CD4-positive, alpha-beta T cell treated with Interleukin-1 beta for 1 hour (primary cell): Measurements from ENCODE around the gene AP3D1.
"Not testable (repeated sequence)": the region's sequence is repeated elsewhere in the genome, so short reads cannot be mapped to it uniquely, and the experiment has no call there.

Experiments
- DNase-seq, 2 donors: peaks; one replicate each; pipeline ENCODE4 v3.0.0-alpha.2; 2020 to 2022

AP3D1 gene

DNA sequence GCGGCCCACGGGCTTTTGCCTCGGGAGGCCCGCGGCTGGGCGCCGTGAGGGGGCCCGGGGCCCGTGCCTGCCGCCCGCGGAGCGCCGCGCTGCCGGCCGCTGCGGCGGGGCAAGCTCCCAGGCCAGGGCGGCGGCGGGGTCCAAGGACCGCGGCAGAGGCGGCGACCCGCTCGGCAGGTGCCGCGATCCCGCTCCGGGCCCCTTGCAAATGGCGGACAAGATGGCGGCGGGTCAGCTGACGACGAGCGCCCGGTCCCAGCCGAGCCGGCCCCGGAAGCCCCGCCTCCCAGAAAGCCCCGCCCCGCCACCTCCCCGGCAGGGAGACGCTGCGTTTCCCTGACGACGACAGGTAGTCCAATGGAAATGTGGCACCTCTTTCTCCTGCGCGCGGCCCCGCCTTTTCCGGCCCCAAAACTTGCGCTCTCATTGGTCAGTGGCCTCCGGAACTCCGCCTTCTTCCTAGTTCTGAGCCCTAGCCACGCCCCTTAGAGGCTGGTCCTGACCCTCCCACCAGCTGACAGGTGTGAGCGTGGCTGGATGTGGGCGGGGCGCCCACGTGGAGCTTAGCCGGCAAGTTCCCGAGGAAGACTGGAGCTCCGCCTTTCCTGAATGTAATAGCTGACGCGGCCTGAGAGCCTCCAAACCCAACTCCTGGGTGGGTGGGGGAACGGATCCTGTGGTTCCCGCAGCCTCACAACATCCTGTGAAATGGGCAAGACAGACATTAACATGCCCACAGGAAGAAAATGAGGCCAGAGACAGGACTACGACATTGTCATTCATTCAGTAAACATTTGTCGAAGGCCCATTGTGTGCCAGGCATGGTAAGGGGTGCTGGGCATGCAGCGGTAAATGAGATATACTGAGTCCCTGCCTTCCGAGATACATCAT lies at the start of gene AP3D1:
Gene AP3D1 (minus strand): TSS at position 228 of the 891 bp plus-strand sequence. CDS start 232 bp downstream, outside the sequence.
- peak; percentile 100 for DNase-seq

DNA sequence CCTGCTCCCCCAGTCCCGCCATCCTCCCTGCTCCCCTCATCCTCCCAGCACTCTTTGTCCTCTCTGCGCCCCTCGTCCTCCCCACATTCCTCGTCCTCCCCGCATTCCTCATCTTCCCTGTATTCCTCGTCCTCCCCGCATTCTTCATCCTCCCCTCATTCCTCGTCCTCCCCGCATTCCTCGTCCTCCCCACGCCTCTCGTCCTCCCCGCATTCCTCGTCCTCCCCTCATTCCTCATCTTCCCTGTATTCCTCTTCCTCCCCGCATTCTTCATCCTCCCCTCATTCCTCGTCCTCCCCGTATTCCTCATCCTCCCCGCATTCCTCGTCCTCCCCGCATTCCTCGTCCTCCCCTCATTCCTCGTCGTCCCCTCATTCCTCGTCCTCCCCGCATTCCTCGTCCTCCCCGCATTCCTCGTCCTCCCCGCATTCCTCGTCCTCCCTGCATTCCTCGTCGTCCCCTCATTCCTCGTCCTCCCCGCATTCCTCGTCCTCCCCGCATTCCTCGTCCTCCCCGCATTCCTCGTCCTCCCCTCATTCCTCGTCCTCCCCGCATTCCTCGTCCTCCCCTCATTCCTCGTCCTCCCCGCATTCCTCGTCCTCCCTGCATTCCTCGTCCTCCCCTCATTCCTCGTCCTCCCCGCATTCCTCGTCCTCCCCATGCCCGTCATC lies 49.4 kb upstream of the AP3D1 start:
- DNase-seq = not testable (repeated sequence)

DNA sequence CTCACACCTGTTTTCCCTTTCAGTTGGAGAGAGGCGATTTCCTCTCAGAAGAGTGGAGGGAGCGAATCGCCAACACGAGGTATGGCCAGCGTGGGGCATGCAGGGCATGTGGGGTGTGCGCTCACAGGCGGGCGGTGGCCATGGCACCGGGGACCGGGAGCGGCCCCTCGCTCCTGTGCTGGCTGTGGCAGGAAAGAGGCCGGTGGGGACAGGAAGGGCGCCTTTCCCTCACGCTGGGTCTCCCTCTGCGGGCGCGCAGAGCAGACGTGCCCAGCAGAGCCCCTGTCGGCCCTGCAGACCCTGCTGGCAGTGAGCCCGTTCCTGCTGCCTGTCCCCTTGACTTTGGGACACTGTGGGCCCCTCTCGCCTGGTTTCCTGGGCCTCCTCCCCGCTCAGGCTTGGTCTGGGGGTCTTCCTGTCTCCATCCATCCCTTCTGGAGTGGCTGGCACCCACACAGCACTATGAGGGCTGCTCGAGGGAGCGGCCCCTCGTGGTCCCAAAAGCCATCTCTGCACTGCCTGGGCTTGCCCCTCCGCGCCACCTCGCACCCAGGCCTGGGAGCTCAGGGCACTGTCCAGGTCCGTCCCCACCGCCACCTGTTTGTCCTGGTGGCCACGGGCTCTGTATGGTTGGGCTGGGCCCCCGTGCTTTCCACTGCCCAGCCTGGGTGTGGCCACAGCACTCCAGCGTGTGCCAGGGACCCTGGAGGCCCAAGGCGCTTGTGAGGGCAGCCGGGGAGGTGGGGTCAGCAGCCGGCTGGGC lies 48.7 kb upstream of the AP3D1 start:
- DNase-seq = no peak

DNA sequence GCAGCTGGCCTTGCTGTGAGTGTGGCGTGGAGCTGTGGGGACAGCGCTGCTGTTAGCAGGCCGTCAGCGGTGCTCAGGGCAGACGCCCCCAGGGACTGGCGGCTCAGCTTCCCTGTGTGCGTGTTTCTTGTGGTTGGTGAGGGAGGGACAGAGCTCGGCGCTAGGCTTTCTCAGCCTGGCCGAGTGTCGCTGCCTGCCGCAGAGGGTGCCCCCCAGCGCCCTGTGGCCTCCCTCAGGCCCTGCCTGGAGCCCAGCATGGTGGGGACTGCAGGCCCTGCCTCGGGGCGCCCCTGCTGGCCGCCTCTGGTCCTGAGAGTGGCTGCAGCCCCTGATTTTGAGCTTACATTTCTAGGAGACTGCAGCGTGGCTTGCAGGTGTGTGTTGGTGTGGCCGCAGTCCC lies 47.8 kb upstream of the AP3D1 start:
- no peak for DNase-seq

DNA sequence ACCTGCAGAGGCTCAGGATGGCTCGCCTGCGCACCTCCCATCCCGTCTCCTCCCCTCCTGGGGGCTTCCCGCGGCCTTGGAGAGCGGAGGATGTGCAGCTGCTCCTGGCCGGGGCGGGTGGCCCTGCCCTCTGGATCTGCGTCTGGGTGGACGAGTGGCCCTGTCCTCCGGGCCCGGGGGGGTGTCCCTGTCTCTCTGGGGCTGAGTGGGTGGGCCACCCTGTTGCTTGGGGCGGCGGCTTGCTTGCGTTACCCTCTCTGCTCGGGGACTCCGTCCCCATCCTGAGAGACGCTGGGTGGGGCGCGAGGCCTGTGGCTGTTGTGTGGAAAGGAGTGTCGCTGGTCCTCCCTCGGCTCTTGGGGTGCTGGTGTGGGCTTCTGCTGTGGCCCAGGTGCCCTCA lies 47.0 kb upstream of the AP3D1 start:
- DNase-seq = no peak

DNA sequence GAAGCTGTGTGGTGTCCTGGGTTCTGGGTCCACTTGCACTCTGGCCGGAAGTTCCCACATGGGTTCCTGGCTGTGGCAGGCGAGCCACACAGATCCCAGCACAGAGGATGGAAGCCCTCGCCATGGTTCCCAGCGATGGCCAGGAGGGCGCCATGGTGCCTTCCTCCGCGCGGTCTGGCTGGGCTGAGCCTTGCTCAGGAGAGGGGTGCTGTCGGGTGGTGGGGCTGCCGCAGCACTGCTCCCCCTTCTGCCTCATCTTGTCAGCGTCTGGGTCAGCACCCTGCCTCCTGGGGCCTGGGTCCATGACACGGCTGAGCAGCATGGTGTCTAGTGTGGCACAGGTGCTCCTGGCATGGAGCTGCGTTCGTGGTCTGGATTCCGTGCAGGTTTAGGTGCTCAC lies 45.9 kb upstream of the AP3D1 start:
- DNase-seq = no peak

DNA sequence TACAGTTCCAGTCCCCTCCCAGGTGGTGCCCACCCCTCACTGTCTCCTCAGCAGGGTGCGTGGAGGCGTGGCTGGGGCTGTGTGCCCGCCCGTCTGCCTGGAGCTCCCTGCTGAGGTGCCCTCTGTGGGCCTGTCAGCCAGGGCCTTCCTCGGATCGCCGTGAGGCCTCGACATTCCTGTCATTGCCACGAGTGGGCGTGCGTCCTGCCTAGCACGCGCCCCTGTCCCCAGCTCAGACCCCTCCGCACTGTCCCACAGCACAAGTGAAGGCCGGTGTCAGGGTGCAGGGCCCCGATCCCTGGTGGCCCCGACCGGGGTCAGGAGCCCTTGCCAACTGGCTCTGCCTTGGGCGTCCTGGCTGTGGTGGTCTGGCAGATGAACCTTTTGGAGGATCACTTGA lies 44.5 kb upstream of the AP3D1 start:
- DNase-seq = no peak

DNA sequence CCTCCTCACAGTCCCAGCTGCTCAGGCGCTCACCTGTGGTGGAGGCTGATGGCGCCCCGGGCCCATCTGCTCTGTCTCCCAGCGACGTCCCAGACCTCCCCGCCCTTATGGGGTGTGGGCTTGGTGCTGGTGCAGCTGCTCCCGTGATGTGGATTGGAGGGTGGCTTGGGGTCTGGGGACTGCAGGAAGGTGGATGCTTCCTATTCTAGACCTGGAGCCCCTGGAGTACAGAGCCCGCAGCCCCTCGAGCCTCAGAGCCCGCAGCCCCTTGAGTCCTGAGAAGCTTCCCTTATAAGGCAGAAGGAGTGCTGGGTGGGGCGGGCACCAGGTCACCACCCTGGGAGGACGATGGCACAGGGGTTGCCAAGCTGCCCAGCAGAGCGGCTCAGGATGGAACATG lies 44.0 kb upstream of the AP3D1 start:
- no peak for DNase-seq

DNA sequence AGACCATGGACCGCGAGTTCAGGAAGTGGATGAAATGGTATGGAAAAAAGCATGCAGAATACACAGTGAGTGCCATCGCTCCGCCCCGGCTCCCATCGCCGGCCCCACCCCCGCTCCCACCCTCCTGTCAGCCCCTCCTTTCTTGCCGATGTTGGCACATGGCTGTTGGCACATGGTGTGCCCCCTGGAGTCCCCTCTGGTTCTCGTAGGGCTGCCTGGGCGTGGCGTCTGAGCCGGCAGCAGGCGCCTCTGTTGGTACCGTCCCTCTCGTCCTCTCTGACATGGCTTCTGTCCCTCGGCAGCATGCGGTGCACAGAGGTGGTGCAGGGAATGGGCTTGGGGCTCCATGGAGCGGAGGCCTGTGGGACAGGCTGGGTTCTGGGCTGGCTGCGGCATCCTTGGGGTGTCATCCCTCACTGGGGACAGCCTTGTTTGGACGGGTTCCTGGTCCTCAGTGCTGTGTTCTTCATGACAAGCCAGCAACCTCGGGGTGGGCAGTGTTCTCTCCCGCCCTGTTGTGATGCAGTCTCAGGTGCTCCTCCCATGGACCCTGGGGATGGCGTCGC lies 43.2 kb upstream of the AP3D1 start:
- no peak for DNase-seq

DNA sequence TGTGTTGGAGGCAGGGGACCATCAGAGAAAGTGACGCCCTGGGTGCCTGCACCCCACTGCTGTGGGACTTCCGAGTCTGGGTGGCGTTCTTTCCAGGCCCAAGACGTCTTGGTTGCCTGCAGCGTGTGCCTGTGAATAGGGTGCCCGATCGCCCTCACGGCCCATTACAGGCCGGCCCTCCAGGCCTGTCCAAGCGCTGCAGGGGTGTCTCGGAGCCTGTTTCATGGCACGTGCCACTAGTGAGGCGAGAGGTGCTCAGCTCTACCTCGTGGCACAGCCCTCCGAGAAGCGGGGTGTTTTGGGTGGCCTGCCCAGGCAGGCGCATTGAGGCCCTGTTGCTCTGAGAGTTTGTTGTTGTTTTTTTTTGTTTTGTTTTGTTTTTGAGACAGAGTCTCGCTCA lies 42.4 kb upstream of the AP3D1 start:
- no peak for DNase-seq

DNA sequence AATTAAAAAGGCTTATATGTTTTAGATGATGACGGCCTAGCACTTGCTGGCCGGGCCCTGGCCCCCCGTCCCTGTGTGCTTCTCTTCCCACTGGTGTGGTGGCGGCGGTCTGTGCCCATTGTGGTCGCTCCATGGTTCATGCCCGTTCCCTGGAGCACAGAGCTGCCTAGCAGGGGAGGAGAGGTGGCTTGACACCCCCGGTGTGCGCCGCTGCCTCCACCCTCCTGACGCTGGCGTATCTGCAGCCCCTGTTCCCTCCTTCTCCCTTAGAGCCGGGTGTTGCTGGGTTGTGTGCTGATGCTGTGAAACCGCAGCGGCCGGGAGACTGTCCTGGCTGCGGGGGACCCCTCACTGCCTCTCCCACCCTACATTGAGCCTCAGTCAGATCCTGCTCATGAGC lies 41.5 kb upstream of the AP3D1 start:
- no peak for DNase-seq

DNA sequence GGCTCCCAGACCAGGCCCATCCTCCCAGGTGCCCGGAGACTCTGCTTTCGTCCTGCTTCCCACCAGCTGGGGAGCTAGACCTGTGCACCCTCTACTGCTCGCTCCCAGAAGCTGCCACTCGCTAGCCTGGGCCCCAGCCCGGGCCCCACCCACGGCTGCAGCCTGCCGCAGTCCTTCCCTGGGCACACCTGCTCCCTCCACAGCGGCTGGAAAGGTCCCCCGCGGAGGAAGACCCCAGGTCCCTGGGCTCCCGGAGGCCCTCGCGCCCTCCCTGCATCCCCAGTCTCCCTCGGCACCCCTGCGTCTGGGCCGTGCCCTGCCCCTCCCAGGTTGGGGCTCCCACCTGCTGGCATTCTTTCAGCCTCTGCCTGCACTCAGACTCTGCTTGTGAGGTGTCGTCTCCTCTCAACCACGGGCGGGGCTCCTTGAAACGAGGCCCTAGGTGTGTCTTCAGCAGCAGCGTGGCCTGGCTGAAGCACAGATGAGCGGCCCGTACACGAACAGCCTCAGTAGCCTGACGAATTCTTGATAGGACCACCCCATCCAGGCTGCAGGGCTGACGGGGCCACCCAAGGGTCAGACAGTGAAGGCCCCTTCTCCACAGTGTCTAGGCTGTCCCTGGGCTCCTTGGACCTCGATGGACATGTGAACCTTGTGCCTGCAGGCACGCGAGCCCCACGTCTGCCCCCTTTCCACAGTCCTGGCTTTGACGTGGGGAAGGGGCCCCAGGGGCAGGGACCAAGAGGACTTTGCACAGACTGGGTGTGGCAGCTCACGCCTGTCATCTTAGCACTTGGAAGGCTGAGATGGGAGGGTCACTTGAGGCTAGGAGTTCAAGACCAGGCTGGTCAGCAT lies 40.3 kb upstream of the AP3D1 start:
- DNase-seq = no peak

DNA sequence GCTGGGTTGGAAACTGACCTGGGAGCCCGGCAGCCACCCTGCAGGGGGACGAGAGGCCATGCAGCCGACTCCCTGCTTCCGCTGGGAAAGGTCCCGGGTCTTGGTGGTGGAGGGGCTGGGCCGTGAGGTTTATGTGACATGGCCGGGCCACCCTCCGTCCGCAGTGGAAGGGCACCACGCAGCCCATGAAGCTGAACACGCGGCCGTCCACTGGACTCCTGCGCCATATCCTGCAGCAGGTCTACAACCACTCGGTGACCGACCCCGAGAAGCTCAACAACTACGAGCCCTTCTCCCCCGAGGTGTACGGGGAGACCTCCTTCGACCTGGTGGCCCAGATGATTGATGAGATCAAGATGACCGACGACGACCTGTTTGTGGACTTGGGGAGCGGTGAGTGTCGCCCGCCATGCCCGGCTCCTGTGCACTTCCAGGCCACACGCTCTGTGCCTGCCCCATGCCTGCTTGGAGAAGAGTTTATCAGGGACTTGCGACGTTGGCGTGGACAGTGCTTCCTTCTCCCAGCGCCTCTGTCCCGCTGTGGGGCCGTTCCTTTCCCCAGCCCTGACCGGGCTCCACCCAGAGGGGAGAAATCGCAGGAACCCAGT lies 39.6 kb upstream of the AP3D1 start:
- no peak for DNase-seq

DNA sequence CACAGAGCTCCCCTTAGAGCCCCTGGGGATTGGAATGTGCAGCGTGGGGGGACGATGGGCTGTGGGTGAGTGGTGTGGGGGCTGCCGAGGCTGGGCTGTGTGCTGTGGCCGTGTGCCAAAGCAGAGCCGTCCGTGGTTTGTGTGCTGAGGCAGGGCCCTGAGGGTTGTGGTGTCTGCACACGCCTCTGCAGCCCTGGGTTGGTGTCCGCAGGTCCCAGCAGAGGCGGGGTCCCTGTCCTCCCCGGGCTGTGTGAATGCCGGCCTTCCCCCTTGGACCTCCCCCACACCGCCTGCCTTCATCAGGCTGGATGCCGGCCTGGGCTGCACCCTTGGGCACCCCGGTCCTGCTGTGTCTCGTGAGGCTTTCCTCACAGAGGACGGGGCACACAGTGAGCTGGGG lies 38.5 kb upstream of the AP3D1 start:
- no peak for DNase-seq

DNA sequence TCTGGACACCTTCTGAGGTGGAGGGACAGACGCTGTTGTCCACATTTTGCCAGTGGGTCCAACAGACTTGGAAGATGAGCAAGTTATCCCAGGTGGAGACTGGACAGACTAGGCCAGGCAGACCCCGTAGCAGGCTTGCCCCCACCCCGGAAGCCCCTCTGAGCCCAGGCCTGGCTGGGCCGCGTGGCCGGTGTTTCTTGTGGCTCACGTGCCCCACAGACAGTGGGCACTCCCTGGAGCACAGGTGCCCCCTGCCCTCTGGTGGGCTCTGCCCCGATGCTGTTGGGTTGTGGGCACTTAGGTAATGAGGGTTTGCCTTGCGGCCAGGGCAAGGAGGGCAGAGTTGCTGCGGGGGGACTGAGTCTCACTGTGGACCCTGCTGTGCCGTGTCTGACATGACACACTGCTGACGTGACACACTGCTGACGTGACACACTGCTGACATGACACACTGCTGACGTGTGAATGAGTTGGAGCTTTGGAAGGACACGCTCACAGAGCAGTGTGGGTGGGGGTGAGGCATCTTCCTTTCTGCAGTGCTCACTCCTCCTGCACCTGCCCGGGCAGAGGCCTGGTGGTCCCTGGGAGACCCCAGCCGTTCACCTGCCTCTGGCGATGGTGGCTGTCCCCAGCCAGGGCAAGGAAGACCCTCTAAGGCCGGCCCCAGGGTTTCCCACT lies 37.5 kb upstream of the AP3D1 start:
- no peak for DNase-seq

DNA sequence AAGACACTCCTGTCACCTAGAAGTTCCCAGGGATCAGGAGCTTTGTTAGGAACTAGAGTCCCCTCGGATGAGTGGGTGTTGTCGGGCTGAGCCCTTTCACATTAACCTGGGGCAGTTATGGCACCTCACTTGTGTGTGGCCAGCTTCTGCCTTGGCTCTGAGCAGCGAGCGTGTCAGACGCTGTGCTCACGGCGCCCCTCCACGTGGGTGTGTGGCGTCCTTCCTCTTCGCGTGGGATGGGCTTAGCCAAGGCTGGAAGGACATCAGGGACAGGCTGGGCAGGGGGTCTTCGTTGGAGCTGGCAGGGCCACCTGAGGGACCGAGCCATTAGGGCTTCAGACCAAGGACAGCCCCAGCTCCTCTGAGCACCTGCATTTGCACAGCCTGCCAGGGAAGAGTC lies 35.8 kb upstream of the AP3D1 start:
- DNase-seq = no peak

DNA sequence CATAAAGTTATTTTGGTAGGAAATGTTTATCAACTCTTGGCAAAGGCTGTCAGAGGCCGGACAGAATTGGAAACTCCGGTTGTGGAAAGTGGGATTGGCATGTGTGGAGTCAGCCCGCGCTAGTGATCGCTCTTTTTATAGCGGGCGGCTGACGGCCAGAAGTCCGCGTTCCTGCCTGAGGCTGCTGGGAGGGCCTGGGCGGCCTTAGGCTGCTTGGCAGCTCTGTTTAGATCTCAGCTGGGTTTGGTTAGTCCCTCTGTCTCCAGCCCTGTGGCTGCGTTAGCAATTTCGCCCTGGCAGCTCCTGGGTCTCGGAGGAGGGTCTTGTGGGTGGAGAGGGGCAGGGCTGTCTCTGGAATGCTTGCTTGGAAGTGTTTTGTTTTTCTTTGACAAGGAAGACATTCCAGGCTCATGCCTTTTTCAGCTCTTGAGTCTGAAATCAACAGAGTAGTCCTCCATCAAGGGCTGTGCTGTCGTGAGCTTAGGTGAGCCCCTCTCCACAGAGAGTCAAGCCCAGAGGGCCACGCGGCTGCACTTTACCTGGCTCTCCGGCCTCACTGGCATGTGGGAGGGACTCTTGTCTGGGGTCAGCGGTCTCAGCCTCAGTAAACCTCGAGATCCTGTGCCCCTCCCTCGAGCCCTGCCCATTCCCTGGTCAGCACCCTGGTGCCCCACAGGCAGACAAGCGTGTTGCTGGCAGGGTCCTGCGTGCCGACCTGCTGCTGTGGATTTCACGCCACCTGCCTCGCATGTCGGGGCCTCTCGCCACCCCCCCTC lies 34.9 kb upstream of the AP3D1 start:
- no peak for DNase-seq

DNA sequence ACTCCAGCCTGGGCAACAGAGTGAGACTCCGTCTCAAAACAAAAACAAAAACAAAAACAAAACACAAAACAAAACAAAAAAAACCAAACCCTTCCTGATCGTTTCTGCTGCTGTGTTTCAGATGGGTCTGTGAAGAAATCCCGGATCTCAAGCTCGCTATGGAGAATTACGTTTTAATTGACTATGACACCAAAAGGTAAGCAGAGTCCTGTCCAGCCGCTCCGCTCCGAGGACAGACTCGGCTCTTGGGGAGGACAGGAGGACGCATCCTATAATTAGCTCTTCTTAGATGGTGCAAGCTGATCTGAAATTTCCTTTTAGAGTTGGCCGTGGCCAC lies 34.3 kb upstream of the AP3D1 start:
- DNase-seq = no peak

DNA sequence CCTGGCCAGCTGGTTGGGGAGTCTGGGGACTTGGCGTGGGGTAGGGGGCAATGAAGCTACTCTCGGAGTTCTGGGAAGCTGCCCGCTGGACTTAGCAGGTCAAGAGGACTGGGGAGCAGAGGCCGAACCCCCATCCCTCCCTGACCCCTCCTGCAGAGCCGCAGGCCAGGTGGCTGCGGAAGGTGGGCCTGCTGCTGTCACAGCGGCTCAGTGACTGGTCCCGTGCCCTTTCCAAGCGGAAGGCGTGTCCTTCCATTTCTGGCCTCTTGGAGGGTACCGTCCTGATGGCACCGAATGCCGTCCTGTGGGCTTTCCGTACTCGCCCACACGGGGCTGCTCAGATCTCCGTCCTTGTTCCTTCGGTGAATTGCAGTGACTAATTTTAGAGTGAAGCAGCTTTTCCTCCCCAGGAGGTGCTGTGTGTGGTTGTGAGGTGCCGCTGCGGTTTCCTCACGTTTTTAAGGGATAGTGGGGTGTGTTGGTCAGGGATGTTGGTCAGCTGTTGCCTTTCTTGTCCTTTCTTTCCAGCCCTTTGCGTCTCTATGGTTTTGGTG lies 33.1 kb upstream of the AP3D1 start:
- no peak for DNase-seq

DNA sequence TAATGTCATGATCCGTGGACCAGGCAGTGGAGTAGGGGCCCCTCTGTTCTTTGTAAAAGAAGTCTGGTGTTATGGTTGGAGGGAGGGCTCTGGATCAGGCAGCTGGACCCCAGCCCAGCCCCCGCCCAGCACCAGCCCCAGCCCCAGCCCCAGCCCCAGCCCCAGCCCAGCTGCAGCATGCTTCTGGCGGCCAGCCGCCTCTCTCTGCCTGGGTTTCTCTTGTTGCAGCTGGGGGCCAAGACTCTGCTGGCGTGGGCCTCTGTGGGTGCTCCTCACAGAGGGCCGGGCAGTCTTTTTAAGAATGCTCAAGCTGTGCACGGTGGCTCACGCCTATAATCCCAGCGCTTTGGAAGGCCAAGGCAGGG lies 30.2 kb upstream of the AP3D1 start:
- DNase-seq = no peak
